Esophagus (tissue), 2 donors: ENCODE data around the gene CREB5. TPM values are rescaled to one million over a fixed set of nuclear protein-coding genes. Genes with fewer than 3 reads are reported as not detected.

Experiments
- H3K27ac ChIP-seq, 2 donors: one replicate each; pipeline ENCODE4 v1.5.1; 2013; ENCODE audit warnings: low read depth in 2 of 2, mild to moderate bottlenecking in 2 of 2, inconsistent platforms in 1 of 2, low read length in 1 of 2, moderate library complexity in 1 of 2
- H3K27me3 ChIP-seq, 2 donors: one replicate each; pipeline ENCODE4 v1.6.1; 2013; ENCODE audit warnings: low read length in 2 of 2, control low read depth in 1 of 2, mild to moderate bottlenecking in 1 of 2; ENCODE audit not compliant: insufficient read depth in 2 of 2, control insufficient read depth in 1 of 2
- H3K36me3 ChIP-seq, 2 donors: one replicate each; pipeline ENCODE4 v1.6.1; 2013; ENCODE audit warnings: low read length in 1 of 2; ENCODE audit not compliant: control insufficient read depth in 2 of 2, insufficient read depth in 2 of 2
- H3K4me1 ChIP-seq, 2 donors: one replicate each; pipeline ENCODE4 v1.6.1; 2013; ENCODE audit warnings: low read length in 1 of 2; ENCODE audit not compliant: control insufficient read depth in 2 of 2, insufficient read depth in 2 of 2
- H3K4me3 ChIP-seq, 2 donors: one replicate each; pipeline ENCODE4 v1.5.1; 2013; ENCODE audit warnings: low read length in 2 of 2, mild to moderate bottlenecking in 2 of 2, low read depth in 1 of 2, moderate library complexity in 1 of 2
- H3K9me3 ChIP-seq, 2 donors: one replicate each; pipeline ENCODE4 v1.6.1; 2013; ENCODE audit warnings: mild to moderate bottlenecking in 2 of 2, low read depth in 1 of 2, low read length in 1 of 2, moderate library complexity in 1 of 2; ENCODE audit not compliant: control insufficient read depth in 2 of 2, insufficient read depth in 1 of 2
- WGBS, 2 donors: extraction: QIAGEN DNeasy Blood & Tissue Kit; methylation state at CpG; one replicate each; pipeline ENCODE4 v1.1.7; 2013; 5-methylcytosine and 5-hydroxymethylcytosine counted together
- polyA plus RNA-seq, 2 donors: library from polyadenylated mRNA; stranded (reverse); fragments of 200-250 nt; gene quantifications; one replicate each; pipeline ENCODE4 v1.2.3, GENCODE V29; 2013
- donor health status: healthy with polysubstance abuse.
- donor health status: Bipolar disorder and iron deficiency.

CREB5 gene
- polyA plus RNA-seq, 2 donors: 0.67 to 1.2 TPM

GRCh38 chr7:28432105-28432504 lies 19.8 kb downstream of the CREB5 start:
- no peak overlapping the region for H3K4me3 ChIP-seq
- no peaks in the 10 kb centered on the region for H3K36me3 ChIP-seq
- H3K9me3 ChIP-seq: no peaks in the 10 kb centered on the region
- no peak overlapping the region for H3K27ac ChIP-seq
- WGBS, 2 donors: 80 to 86% methylated on average over 7 of the region's 7 CpGs
- H3K4me1 ChIP-seq: no peaks in the 10 kb centered on the region
- H3K27me3 ChIP-seq: no peaks in the 10 kb centered on the region

DNA sequence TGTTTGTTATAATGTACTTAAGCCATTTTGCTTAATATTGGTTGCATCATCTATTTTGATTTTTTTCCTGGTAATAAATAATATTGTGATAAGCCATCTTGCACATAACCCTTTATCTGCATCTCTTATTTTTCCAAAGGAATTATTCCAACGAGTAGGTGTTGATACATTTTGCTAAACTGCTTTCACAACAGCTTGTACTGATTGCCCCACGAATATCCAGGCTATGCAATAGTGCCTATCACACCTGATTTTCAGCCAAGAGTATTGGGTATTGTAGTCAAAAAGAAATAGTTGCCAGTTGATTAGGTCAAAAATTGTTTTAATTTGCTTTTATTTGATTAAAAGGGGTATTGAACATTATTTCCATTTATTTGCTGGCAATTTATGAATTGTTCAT lies 20.7 kb downstream of the CREB5 start:
- Histone ChIP-seq H3K27me3 (no peaks in the 10 kb centered on the region), H3K36me3 (no peaks in the 10 kb centered on the region), H3K9me3 (no peaks in the 10 kb centered on the region), H3K4me3 (no peak overlapping the region), H3K4me1 (no peaks in the 10 kb centered on the region), H3K27ac (no peak overlapping the region)
- 46 to 56% methylated on average over 2 of the region's 2 CpGs for WGBS, 2 donors

DNA sequence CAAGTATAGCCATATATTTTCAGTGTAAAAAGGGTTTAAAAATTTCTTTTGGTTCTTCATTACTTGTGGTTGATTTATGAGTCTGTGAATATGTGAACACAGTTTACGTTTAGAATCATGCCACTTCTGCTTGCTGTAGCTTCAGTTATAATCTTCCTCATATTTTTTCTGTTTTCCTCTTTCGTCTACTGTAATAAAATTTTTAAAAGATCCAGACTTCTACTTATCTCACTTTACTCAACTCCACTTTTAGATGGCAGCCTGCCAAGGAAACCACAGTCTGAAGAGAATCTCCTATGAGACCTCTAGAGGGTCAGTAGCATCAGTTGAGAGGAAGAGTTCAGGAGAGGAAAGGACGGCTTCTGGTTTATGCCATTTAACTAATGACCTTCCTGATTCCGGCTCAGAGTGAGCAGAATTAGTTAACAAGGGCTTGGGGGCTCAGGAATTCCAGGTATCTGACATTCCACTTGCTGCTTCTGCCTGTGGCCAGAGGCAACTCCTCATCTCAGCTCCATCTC lies 21.4 kb downstream of the CREB5 start:
- Histone ChIP-seq H3K9me3 (no peaks in the 10 kb centered on the region), H3K4me3 (no peak overlapping the region), H3K4me1 (no peaks in the 10 kb centered on the region), H3K27ac (no peak overlapping the region), H3K36me3 (no peaks in the 10 kb centered on the region), H3K27me3 (no peaks in the 10 kb centered on the region)
- WGBS, 2 donors: 59 to 71% methylated on average over 4 of the region's 4 CpGs

GRCh38 chr7:28434510-28434909 lies 22.2 kb downstream of the CREB5 start:
- H3K36me3 ChIP-seq: no peaks in the 10 kb centered on the region
- WGBS, 2 donors: 51 to 60% methylated on average over 1 of the region's 1 CpG
- H3K27ac ChIP-seq: no peak overlapping the region
- no peak overlapping the region for H3K4me3 ChIP-seq
- no peaks in the 10 kb centered on the region for H3K4me1 ChIP-seq
- no peaks in the 10 kb centered on the region for H3K9me3 ChIP-seq
- no peaks in the 10 kb centered on the region for H3K27me3 ChIP-seq

DNA sequence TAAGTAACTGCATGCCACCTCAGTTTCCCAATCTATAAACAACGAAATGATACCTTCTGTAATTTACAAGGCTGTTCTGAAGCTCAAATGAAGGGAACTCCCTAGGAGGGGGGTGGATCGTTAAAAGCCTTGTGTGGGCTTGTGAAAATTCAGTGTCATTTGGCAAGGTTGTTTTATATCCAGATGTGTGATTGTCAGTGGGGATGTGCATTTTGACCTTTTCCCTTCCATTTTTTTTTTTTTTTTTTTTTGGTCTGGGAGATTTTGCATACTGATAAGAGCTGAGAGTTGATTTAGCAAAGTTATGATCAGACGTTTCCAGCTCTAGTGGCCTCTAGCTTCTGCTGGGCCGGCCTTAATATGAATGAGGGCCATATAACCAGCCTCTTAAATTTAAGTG lies 22.8 kb downstream of the CREB5 start:
- 76 to 77% methylated on average over 4 of the region's 4 CpGs for WGBS, 2 donors

DNA sequence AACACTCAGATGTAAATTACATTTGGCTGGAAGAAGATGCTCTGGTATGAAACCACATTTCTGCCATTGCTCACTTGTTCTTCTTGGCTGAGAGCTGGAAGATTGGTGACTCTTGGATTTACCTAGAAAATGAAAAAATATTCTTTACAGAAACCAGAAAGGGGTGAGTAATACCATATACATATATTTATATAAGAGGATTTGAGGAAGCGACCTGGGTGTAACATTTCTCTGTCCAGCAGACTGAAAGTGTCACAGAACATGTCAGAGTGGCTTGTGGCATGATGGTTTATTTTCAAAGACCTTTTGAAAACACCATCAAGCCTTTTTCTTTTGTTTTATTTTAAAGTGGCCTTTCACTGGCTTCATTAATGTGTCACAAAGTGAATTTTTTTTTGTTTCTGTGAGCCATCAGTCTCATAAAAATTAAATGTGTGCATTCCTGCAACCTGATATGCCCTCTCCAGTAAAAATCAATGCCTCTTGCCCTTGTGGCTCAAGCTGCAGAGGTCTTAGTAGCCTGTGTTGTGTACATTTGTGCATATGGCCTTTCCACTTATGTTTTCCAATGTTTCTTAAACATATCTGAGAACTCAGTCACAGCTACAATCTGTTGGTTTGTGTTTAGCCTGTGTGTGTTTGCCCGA lies 23.5 kb downstream of the CREB5 start:
- Histone ChIP-seq H3K4me1 (no peaks in the 10 kb centered on the region), H3K27me3 (no peaks in the 10 kb centered on the region), H3K4me3 (no peak overlapping the region), H3K27ac (no peak overlapping the region), H3K36me3 (no peaks in the 10 kb centered on the region), H3K9me3 (no peaks in the 10 kb centered on the region)
- 85% methylated on average over 2 of the region's 2 CpGs for WGBS, 2 donors

More for the DNA sequence above, 22.8 kb downstream of the CREB5 start:
- no peak overlapping the region for H3K27ac ChIP-seq
- H3K36me3 ChIP-seq: no peaks in the 10 kb centered on the region
- H3K9me3 ChIP-seq: no peaks in the 10 kb centered on the region
- H3K4me1 ChIP-seq: no peaks in the 10 kb centered on the region
- H3K27me3 ChIP-seq: no peaks in the 10 kb centered on the region
- no peak overlapping the region for H3K4me3 ChIP-seq

- no peak overlapping the region for H3K4me3 ChIP-seq
- no peaks in the 10 kb centered on the region for H3K4me1 ChIP-seq
- no peaks in the 10 kb centered on the region for H3K9me3 ChIP-seq
- H3K27ac ChIP-seq: no peak overlapping the region
- 77 to 91% methylated on average over 8 of the region's 8 CpGs for WGBS, 2 donors
- no peaks in the 10 kb centered on the region for H3K27me3 ChIP-seq
- H3K36me3 ChIP-seq: no peaks in the 10 kb centered on the region
Measured at GRCh38 chr7:28440055-28440601, 27.8 kb downstream of the CREB5 start.

- Histone ChIP-seq H3K27me3 (no peaks in the 10 kb centered on the region), H3K4me3 (no peak overlapping the region), H3K4me1 (no peaks in the 10 kb centered on the region), H3K9me3 (no peaks in the 10 kb centered on the region), H3K36me3 (no peaks in the 10 kb centered on the region), H3K27ac (no peak overlapping the region)
- 79 to 84% methylated on average over 5 of the region's 5 CpGs for WGBS, 2 donors
Measured at GRCh38 chr7:28442540-28443420, 30.5 kb downstream of the CREB5 start.

DNA sequence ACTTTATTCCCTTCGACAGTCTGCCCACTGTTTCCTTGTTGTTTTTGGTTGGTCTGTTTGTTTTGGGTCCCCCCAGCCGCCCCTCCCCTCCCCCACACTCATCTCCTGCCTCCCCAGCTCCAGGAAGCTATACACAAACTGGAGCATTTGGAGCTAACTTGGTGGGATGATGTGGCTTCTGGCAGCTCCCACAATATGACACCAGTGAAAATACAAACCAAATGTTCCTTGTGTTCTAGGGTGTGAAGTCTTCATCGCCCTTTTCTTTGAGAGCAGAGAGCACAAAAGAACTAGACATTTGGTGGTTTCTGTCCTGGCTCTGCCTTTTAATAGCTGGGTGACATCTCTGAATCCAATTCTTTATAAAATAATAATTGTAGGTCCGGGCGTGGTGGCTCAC lies 33.8 kb downstream of the CREB5 start:
- Histone ChIP-seq H3K27me3 (no peaks in the 10 kb centered on the region), H3K36me3 (no peaks in the 10 kb centered on the region), H3K27ac (no peak overlapping the region), H3K9me3 (no peaks in the 10 kb centered on the region), H3K4me1 (no peaks in the 10 kb centered on the region), H3K4me3 (no peak overlapping the region)
- 73 to 88% methylated on average over 5 of the region's 5 CpGs for WGBS, 2 donors
